A549 treated with DMSO at 1 μM for 4 hours (cell line): Measurements from ENCODE around the gene ADH5. TPM values are rescaled to one million over a fixed set of nuclear protein-coding genes. Genes with fewer than 3 reads are reported as not detected.

Source experiments
- total RNA-seq: library from RNA; stranded (reverse); fragments of 200-300 nt; extraction: Qiagen RNA extraction; gene quantifications from 5 replicates; pipeline ENCODE4 v1.2.3, GENCODE V29; 2022; ENCODE audit warnings: low read depth

ADH5 gene
- total RNA-seq: 97.0 to 141 TPM (median 106 TPM) in 5 replicates

DNA sequence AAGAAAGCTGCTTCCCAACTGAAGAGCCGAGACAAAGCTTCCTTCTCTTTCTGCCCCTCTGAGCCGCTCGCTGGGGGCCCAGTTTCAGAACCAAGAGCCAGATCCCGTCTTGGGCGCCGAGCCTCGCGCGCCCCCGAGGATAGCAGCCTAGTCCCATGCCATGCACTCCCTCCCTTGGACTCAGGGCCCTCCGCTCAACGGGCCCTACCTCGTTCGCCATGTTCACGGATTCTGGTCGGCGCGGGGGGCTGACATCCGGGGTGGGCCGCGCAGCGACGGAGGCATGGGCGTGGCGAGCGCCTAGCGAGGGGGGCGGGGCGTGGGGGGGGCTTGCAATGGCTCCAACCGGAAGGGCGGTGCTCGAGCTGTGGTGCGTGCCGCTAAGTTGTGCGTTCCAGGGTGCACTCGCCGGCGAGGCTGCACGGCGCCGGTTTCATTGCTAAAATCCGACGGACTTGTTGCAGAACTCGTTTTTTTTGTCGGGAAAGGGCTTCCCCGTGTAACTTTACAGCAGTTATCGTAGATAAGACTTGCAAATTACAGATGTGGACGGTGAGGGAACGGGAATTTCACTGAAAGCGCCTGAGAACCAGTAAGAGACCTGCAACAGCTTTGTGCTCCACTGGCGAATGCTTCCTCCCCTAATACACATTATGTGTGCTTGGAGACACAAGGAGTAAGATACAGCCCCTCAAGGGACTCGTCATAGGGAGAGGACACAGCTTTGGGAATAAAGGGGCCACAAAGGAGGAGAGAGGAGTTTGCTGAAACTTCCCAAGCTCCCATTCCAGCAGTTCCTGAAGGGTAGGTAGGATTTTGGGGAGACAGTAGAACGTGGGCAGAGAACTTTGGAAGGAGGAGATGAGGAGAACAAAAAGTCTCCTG, at the start of gene ADH5:
ADH5 (minus strand) TSS at position 308 of the 885 bp plus-strand sequence; CDS start at position 220, 88 bp downstream.

Other genes starting within 250 kb of the ADH5 start
- 86.5 to 139 TPM (median 97.7 TPM) in 5 replicates for gene EIF4E, start 159.7 kb downstream of the ADH5 start, total RNA-seq
- gene METAP1, start 93.1 kb downstream of the ADH5 start, total RNA-seq: 47.1 to 68.1 TPM (median 56.9 TPM) in 5 replicates
- not detected in 5 replicates for gene ADH4, start 55.5 kb upstream of the ADH5 start, total RNA-seq
- 0.05 to 0.06 TPM in 2 of 5 replicates, not detected in the others for gene ADH6, start 130.5 kb upstream of the ADH5 start, total RNA-seq
- gene ADH1A, start 202.2 kb upstream of the ADH5 start, total RNA-seq: not detected in 5 replicates
- not detected in 5 replicates for gene ADH1B, start 232.6 kb upstream of the ADH5 start, total RNA-seq